ENCODE measurements around the gene AP4E1.

GRCh38 chr15:50978580-50978979, 70.1 kb downstream of the AP4E1 start:
- TF ChIP-seq FOXM1 (IDR thresholded peaks at IDR 0.05; ENCODE audit: borderline replicate concordance): no peak
- no peak for TF ChIP-seq ZNF384 (IDR thresholded peaks at IDR 0.05)
- no peak for TF ChIP-seq TARDBP (IDR thresholded peaks at IDR 0.05)
- TF ChIP-seq CTBP1 (IDR thresholded peaks at IDR 0.05; ENCODE audit: borderline replicate concordance): no peak
- no peak for TF ChIP-seq HDGF (IDR thresholded peaks at IDR 0.05; ENCODE audit: borderline replicate concordance)
- no peak for TF ChIP-seq LEF1 (IDR thresholded peaks at IDR 0.05; ENCODE audit: borderline replicate concordance)
- no peak for TF ChIP-seq NFRKB (IDR thresholded peaks at IDR 0.05)
- TF ChIP-seq BHLHE40 (IDR thresholded peaks at IDR 0.05; ENCODE audit: borderline replicate concordance): no peak
